Stimulated activated CD4-positive, alpha-beta T cell treated with anti-CD3 and anti-CD28 coated beads, Interleukin-2, amount 100 ng/mL, for 4 hours (primary cell): Measurements from ENCODE around the gene EHD1.

ENCODE experiments used
- DNase-seq: peaks from one replicate; pipeline ENCODE4 v3.0.0-alpha.2; 2020; ENCODE audit warnings: low read depth

EHD1 gene

DNA sequence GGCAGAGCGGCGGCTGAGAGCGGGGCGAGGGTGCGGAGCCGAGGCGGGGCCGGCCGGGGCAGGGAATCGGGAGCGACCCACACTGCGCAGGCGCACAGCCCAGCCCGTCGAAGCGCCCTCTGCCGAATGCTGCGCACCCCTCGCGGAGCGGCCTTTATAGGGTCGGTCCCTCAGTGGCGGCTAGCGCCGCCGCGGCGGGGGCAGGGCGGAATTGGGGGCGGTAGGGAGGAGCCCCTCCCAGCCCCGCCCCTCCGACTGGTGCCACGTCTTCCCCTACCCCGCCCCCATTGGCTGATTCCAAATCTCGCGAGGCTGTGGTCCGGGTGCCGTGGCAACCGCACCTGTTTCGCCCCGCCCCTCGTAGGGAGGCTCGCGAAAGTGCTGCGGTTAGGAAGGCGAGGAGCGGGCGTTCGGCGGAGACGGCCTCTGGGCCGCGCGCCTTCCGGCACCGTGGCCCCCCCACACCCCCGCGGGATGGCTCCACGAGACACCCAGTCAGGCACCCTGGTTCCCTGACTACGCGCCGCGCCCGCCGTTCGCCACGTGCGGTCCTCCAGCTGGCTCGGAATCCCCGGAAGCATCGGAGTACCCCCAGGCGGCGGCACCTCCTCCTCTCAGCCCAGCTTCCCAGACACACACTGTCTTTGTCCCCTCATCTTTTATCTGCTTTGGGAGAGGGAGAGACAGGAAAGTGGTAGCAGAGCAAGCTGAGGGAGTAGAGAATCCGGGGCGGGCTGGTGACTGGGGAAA, at the start of gene EHD1:
Gene EHD1, minus strand, starts transcription at position 128 of the 750 bp plus-strand sequence. CDS start 157 bp downstream, outside the sequence.
- peak; percentile 99 for DNase-seq

DNA sequence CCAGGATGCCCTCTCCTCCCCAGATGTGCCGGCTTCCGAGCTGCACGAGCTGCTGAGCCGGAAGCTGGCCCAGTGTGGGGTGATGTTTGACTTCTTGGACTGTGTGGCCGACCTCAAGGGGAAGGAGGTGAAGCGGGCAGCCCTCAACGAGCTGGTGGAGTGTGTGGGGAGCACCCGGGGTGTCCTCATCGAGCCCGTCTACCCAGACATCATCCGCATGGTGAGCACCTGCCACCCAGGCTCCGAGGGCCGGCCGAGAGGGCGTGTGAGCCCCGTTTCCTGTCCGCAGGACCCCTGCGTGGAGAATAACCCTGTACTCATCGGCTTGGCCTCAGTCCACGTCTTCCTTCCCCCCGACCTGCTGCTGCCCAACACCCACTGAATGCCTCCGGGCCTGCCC, 48.3 kb upstream of the EHD1 start:
- DNase-seq, result no peak

DNA sequence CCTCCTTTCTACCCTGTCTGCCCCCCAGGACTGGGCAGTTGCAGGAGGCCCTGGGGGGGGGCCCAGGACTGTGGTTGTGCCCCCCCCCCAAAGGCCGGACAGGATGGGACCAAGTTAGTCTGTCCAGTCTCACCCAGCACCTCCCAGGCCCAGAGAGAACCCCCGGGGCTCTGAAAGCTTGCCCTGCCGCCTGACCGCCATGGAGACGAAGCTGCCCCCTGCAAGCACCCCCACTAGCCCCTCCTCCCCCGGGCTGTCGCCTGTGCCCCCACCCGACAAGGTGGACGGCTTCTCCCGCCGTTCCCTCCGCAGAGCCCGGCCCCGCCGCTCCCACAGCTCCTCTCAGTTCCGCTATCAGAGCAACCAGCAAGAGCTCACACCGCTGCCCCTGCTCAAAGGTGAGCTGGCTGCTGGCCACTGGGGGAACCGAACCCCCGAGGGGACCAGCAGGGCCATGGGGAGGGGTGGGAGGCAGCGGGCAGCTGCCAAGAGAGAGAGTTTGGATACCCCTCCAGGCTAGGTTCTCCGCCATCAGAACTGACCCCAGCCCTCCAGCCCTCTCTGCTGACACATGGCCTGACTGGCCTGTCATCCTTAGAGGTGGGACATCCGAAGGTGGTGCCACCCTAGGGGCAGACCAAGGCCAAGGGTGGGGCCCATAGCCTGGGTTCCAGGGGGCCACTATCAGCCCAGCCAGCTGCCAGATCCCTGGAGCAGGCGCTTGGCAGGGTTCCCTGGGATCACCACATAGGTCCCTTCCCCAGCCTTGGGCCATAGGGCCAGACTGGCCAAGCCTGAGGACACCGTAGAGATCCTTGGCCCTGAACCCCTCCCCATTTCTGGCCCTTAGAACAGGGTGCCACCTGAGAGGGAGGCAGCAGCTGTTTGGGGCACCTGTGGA, 47.4 kb upstream of the EHD1 start:
- no peak for DNase-seq

DNA sequence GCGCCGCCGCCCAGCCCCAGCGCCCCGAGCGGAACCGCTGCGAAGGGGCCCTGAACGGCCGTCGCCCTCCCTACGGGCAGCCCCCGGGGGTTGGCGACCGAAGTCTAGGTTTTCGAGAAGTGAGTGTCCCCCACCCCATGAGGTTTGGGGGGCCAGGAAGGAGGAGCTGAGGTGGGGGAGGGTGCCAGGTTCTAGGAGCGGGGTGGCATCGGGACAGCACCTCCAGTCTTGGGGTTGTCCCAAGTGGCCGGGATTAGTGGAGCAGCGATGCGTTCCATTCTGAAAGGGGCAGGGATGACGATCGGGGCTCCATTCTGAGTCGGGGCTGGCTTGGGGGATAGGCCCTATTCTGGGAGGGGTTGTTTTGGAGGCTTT, 46.5 kb upstream of the EHD1 start:
- DNase-seq, result no peak

DNA sequence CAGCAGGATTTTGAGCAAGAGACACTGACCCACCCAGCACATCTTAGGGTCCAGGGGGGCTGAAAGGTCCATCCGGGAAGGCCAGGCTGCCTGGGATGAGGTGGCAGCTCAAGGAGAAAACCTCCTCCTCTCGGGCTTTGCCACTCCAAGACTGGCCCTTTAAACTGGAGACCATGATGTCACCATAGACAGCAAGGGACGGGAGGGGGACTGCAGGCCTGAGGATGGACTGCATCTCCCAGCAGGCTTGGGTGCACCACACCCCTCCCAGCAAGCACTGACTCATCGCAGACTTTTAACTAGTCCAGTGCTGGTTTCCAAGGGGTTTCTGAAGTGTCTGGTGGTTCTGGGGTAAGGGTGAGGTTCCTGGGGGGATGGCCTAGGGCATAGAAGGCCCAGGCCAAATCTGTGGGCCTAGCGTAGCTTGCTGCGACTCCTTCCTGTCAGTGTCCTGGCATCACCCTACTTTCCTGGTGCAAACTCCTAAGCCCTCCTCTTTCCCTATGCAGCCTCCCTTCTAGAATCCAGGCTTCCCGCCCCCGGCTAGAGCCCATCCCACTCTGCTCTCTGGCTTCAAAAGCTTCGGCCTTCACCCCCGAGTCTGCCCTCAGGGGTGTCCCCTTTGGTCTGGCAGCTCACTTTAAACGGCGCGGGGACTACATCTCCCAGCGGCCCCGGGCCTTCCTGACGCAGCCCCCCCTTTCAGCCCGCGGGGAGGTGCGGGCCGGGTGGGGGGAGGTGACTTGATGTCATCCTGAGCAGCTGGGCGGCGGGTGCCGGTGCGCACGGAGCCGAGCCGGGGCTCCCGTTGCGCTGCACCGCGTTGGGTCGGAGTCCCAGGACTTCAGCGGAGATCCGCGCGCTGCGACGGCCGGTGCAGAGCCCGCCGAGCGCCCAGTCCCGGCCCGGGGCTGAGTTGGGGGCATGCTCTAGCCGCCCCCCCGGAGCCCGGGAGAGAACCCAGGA, 45.8 kb upstream of the EHD1 start, which contains the start of gene PPP2R5B:
Gene PPP2R5B, plus strand, starts transcription at position 746 of the 966 bp plus-strand sequence. CDS start 1,046 bp downstream, outside the sequence.
- peak; percentile 85 for DNase-seq

DNA sequence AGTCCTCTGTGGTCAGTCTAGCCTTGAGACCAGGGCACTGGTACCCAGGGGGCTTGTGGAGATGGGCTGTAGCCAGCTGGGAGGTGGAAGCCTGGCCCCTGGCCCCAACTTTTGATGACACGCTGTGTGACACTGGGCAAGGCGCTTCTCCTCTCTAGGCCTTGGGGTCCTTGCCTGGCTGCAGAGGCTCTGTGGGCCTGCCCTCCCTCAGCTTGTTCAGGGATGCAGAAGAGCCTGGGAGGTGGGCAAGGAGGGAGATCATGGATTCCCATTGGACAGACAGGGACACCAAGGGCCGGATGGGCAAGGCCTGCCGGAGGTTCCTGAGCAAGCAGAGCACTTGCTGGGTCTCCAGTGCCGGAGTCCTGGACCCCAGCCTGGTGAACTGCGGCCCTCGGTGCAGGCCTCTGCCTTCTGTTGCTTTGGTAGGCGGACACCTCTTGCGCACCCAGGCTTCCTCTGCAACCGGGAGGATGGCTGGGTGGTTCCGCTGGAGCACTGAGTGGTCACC, 44.8 kb upstream of the EHD1 start:
- DNase-seq, result no peak

DNA sequence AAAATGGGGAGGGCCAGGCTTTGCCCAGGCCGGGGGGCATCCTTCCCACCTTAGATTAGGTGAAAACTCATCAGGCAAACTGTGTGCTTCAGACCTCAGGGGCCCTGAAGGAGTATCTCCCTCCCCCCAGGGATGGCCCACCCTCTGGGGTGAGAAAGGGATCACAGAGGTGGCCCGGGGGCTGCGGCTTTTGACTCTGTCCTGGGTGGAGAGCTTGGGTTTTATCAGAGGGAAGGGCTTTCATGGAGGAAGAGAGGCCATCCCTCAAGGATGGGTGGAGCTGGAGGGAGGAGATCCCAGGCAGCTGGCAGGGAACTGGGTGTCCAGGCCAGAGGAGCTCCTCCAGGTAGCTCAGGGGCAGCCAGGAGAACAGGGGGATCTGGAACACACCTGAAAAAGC, 43.0 kb upstream of the EHD1 start:
- no peak for DNase-seq

DNA sequence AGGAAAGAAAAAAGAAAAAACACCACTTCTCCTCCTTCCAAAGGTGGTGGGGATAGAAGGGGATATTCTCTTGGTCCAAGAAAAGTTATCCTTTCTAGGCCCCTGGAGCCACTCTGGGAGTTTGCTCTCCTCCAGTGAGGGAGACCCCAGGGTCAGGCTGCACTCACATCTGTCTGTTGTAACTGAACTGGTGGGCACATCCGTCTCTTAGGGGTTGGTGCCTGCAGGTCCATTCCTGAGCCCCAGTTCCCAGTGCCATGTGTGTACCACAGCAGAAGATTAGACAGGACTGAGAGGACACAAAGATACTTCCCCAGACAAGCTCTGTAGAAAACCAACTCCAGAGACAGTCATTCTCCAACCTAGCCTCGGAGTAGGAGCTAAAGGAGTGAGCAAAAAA, 41.7 kb upstream of the EHD1 start:
- DNase-seq, result no peak

DNA sequence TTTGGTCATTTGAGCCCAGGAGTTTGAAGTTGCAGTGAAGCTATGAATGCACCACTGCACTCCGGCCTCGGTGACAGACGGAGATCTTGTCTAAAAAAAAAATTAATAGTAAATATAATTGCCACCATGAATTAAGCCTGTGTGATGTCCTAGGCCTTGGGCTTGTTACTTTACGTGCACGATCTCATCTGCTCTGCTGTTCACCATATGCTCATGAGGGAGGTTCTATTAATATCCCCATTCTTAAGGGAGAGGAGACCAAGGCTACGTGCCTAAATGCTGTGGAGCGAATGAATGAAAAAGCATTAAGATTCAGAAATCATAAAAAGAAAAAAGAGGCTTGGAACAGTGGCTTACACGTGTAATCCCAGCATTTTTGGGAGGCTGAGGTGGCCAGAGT, 41.2 kb upstream of the EHD1 start:
- no peak for DNase-seq

DNA sequence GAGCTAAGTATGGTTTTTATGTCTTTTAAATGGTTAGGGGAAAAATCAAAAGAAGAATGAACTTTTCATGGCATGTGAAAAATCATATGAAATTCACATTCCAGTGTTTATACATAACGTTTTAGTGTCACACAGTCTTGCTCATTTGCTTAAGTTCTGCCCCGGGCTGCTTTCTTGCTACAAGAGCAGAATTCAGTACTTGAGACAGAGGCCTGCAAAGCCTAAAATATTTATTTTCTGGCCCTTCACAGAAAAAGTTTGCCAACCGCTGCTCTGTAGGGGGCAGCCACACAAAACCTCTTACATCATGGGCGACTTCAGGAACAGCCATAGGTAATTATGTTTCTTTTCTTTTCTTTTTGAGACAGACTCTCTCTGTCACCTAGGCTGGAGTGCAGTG, 39.6 kb upstream of the EHD1 start:
- no peak for DNase-seq

DNA sequence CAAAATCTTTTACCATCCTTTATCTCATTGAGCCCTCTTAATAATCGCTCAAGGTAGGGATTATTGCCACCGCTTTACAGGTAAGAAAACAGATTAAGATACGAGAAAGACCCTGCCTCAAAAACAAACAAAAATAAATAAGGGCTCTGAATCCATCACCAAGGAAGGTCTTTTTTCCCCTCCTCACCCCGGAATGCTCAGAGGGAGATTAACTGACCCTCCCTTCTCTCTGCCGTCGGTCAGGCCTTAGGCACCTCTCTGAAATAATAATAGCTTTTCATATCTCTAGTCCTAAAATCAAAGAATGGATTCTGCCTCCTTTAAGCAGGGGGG, 39.2 kb upstream of the EHD1 start:
- no peak for DNase-seq

DNA sequence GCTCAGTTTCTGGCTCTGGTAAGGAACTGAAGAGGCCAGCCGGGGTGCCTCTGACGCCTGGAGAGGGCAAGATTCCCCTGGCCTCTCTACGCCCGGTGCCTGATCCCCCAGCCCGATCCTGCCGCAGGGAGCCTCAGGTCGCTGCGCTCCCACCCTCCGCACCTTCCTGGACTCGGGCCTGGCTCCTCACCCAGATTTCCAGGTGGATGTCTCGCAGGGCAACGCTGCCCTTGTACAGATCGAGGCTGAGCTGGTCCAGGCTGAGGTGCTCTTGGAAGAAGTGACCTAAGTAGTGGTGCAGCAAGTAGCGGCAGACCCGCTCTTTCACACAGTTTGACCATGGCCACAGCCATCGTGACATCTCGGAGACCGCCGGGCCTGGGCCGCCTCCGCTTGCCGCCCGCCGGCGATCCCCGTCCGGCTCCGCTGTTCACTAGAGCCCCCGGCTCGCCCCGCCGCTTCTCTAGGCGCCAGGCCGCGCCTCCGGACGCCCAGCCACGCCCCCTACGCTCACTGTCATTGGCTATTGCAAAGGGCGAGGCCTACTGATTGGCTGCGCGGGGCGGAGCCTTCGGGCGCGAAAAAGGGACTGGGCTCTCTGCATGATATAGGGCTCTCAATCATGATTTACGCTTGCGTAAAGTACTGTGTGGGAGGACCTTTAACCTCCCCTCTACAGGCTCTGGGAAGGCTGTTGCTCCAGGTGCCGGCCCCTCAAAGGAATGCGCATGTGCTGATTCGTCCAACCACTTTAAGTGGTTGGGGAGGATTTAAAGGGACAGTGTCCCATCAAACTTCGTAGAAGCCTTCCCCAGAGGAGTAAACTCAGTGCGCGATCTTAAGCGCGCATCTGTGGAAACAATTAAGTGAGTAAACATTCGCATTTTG, 38.6 kb upstream of the EHD1 start, which contains the start of gene ATG2A:
Gene ATG2A, minus strand, starts transcription at position 435 of the 888 bp plus-strand sequence. Its CDS starts 74 bp downstream, at position 361.
- DNase-seq, result peak; percentile 98

DNA sequence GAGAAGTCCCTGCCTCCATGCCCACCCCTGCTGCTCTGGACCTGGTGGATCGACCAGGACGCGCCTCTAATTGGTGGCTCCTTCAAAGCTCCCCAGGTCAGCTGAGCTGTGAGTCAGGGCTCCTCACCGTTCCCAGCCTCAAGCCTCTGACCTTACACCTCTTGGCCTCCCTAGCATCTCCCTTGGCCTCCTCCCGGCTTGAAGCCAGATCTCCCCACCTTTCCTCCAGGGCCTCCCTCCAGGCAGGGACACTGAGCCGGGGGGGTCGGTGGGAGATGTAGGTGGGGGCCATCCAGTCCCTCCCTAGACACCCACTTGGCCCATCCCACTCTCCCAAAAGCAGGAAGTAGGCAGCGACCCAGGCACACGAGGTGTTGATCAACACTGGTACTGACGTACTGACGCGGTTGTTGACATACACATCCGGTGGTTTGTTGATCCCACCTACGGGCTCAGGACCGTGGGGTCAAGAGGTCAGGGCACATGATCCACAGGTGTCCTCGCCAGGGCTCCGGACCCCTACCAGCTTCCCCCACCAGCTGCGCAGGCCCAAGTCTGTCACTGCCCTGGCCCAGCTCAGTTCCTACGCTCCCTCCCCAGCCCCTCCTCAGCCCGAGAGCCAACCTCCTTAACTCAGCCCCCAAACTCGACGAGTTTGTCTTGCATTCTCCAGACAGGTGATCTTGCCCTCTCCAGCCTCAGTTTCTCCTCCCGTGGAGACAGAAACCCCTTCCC, 37.8 kb upstream of the EHD1 start:
- DNase-seq, result peak; percentile 6

DNA sequence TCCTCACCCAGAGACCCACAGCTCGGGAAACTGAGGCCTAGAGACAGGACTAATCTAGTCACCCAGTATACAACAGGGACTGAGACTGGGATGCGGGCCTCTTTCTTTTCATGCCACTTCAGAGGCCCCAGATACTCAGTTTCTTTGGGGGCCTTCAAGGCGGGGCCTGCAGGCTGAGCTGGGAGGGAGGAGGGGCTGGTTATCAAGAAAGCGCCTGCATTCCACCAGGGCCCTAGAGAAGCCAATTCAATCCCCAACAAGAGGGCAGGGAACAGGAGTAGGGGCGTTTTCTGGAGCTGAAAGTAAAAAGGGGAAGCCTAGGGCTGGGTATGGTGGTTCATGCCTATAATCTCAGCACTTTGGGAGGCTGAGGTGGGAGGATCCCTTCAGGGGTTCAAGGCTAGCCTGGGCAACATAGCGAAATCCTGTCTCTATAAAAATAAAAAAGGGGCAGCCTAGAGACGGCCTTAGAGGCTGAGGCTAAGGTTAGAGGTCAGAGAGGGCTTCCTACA, 37.0 kb upstream of the EHD1 start:
- no peak for DNase-seq

DNA sequence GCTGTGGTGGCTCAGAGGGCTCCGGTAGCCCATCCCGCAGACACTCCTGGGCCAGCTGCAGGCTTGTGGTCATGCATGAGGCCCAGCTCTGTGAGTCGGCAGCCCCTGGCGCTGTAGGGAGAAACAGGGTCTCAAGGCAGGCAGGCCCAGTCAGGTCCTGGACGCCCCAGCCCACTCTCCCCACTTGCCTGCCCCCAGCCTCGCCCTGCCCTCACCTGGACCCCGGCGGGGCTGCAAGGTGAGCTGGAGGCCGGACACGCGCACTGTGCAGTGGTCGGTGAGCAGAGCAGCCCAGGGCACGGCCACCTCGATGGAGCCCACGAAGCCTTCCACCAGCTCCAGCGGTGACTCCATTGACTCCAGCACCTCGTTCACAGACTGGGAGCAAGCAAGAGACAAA, 35.7 kb upstream of the EHD1 start:
- DNase-seq, result no peak

DNA sequence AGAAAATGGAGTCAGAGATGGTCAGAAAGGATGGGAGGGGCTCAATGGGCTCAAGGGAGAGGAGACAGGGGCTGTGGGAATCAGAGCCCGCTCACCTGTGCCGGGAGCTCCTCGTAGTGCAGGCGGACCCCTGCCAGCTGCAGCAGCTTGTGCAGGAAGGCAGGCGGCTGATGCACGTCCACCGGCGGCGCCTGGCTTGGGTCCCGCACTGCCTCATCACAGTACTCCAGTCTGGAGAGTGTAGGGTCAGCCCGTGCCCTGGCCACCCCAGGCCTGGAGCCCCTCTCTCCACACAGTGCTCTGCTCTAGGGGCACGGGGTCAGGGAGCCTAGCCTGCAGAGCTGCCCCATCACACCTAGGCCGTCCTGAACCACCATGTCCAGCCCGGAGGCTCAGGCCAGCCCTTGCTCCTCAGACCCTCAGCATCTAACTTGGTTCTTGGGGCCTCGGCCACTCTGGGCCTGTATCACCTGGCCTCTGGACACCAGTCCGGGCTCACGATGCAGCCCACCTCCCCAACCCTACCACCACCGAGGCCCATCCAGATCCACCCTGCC, 34.8 kb upstream of the EHD1 start:
- DNase-seq, result no peak

DNA sequence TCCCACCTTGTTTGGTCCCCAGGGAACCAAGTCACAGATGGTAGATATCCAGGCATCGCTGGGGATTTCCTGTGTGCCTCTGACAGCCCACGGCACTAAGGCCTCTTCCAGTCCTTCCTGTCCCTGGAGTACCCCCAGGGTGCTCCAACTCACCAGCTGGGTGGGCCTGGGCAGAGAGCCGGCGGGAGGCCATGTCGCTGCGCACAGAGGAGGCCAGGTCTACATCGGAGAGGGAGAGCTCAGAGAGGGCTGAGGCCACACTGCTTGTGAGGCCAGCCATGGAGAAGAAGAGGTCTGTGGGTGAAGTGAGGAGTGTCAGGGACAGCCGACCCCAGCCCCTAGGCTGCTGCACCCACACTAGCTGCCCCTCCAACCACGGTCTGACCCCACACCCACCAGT, 33.3 kb upstream of the EHD1 start:
- DNase-seq, result no peak

DNA sequence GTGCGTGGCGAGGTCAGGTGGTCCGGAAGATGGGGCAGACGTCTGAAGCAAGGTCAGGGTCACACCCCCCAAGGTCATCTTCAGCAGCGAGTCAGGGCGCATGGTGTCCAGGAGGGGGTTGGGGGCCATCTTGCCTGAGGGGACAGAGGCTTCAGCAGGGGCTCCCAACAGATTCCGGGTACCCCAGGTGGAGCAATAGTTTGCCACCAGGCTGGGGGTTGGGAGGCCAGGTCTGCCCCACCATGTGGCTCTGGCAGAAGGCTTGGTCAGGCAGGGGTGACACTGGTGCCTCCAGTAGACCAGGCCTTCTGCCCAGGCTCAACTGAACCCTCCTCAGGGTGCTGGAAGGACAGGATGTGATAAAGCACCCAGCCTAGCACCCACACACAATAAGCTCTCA, 32.7 kb upstream of the EHD1 start:
- no peak for DNase-seq

DNA sequence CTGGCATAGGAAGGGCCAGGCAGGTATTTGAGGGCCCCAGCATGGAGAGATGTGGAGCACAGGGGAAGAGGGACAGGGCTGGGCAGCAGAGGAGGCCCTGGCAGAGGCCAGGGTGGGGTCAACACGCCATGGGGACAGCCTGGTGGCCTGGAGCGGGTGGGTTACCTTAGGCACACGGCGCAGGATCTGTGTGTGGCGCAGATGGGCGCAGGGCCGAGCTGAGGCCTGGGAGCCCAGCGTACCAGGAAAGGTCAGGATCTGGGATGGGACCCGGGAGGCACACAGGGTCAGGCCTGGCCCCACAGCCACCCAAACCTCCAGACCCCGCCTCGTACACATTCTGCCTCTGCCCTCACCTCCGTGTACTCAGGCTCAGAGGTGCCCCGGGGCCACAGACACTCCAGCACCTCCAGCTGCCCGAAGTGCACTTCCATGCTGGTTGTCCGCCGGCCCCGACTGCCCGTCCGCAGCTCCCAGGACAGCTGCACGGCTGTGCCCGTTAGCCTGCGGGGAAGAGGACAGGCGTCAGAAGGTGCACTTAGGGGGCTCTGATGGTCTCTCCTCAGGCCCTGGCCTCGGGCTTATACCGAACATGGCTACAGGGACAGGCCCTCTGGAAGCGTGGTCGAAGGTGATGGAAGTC, 32.2 kb upstream of the EHD1 start:
- DNase-seq, result no peak
